PFSK-1 (cell line): ENCODE results near the gene COX6A2.

ENCODE experiments used
- FOXP2 ChIP-seq: optimal IDR thresholded peaks from 2 replicates; pipeline ENCODE3; 2011; ENCODE audit warnings: borderline replicate concordance, control low read depth, inconsistent platforms; ENCODE audit not compliant: insufficient read depth; ENCODE audit errors: extremely low read length, extremely low read depth
- POLR2AphosphoS5 ChIP-seq: IDR thresholded peaks from 2 replicates; pipeline ENCODE4 v1.6.1; 2012; ENCODE audit warnings: low read depth, mild to moderate bottlenecking, control low read depth, low read length, moderate library complexity
- REST ChIP-seq, 2 experiments: IDR thresholded peaks; 2 replicates each; pipeline versions ENCODE4 v1.6.1 to v1.8.0; 2011 to 2012; ENCODE audit warnings: low read depth in 2 of 2, low read length in 2 of 2, control low read depth in 1 of 2, inconsistent platforms in 1 of 2, mild to moderate bottlenecking in 1 of 2, moderate library complexity in 1 of 2; ENCODE audit not compliant: insufficient read depth in 1 of 2
- TAF1 ChIP-seq: IDR thresholded peaks from 2 replicates; pipeline ENCODE4 v1.6.1; 2012; ENCODE audit warnings: low read length, control low read depth, borderline replicate concordance; ENCODE audit not compliant: insufficient read depth

DNA sequence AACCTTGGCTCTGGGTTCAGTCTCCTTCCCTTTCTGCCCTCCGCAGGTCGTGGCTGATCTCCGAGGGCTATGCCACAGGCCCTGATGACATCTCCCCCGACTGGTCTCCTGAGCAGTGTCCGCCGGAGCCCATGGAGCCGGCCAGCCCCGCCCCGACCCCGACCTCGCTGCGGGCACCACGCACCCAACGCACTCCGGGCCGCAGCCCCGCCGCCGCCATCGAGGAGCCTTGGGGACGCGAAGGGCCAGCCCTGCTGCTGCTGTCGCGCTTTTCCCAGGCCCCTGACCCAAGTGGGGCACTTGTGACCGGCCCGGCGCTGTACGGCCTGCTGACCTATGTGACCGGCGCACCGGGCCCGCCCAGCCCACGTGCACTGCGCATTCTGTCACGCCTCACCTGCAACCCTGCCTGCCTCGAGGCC lies 36.2 kb upstream of the COX6A2 start:
- no peak for TF ChIP-seq REST (IDR thresholded peaks at IDR 0.05; ENCODE audit: insufficient read depth in 1 of 2, low read depth in 2 of 2, low read length in 2 of 2)
- TF ChIP-seq FOXP2, result no peak
- no peak for TF ChIP-seq POLR2AphosphoS5
- TF ChIP-seq TAF1, result no peak
